ENCODE results near the gene ACP7.
"Not testable (repeated sequence)": the region's sequence is repeated elsewhere in the genome, so short reads cannot be mapped to it uniquely, and the experiment has no call there.

ACP7 gene

GRCh38 chr19:39110263-39110967 is 26.2 kb downstream of the ACP7 start:
- no peak overlapping the region for H3K27ac ChIP-seq

DNA sequence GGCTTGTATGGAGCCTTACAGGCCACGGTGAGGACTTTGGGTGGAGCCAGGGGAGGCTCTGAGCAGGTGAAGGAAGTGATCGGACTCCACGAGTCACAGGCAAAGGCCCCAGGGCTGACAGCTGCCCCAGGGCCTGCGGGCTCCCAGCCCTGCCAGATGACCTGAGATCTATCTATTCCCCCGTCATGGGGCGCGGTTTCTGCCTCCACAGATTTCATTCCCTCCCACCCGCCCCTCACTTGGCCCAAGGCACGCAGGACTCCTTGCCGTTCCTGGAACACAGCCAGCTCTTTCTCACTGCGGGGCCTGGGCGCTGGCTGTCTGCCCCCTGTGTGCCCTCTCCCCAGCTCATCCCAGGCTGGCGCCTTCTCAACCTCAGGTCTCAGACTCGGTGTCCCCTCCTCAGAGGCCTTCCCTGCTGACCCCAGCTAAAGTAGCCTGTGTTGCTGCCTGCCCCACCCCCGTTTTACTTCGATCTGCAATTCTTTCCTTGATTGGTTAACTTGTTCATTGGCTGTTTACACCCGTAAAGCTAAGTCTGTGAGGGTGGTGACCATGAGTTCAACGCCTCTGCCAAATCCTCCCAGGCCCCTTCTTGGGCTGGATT is 27.5 kb downstream of the ACP7 start:
- H3K27me3 ChIP-seq = no peaks in the 10 kb centered on the region
- no peak overlapping the region for H3K27ac ChIP-seq
- H3K9ac ChIP-seq = no peak overlapping the region
- H4K20me1 ChIP-seq = peaks cover 0 to 8% (median 0%) of the 10 kb centered on the region in 11 experiments; a peak in 1 of 22 replicates
- H3K4me1 ChIP-seq = peaks cover 4 to 16% (median 8%) of the 10 kb centered on the region in 10 experiments; a peak in 15 of 20 replicates
- TF ChIP-seq Cebpa-rat (IDR thresholded peaks at IDR 0.05) = no peak
- H3K36me3 ChIP-seq = no peaks in the 10 kb centered on the region
- no peak overlapping the region for H3K4me2 ChIP-seq
- H3K4me3 ChIP-seq = no peak overlapping the region
- H3K9me3 ChIP-seq (replicated peaks in 1 of 11) = no peaks in the 10 kb centered on the region

More at GRCh38 chr19:39110263-39110967, 26.2 kb downstream of the ACP7 start:
- Histone ChIP-seq H3K9ac (peak overlapping the region in 2 of 11 experiments; percentile 2 to 38; a peak in 1 of 22 replicates), H3K9me3 (replicated peaks in 1 of 11) (no peaks in the 10 kb centered on the region), H3K36me3 (no peaks in the 10 kb centered on the region), H3K4me2 (peak overlapping the region in 10 of 11 experiments; percentile 11 to 68 (median 43); a peak in 16 of 22 replicates), H3K4me3 (no peak overlapping the region), H3K4me1 (peaks cover 4 to 12% (median 8%) of the 10 kb centered on the region in 10 experiments; a peak in 15 of 20 replicates), H4K20me1 (peaks cover 0 to 8% (median 0%) of the 10 kb centered on the region in 11 experiments; a peak in 1 of 22 replicates), H3K27me3 (no peaks in the 10 kb centered on the region)
- no peak for TF ChIP-seq Cebpa-rat (IDR thresholded peaks at IDR 0.05)

GRCh38 chr19:39112338-39112890 is 28.2 kb downstream of the ACP7 start:
- Histone ChIP-seq H3K4me1 (peaks cover 4 to 16% (median 8%) of the 10 kb centered on the region in 10 experiments; a peak in 15 of 20 replicates), H4K20me1 (peaks cover 0 to 8% (median 0%) of the 10 kb centered on the region in 11 experiments; a peak in 1 of 22 replicates), H3K4me3 (no peak overlapping the region), H3K9ac (no peak overlapping the region), H3K4me2 (no peak overlapping the region), H3K27me3 (no peaks in the 10 kb centered on the region), H3K9me3 (replicated peaks in 1 of 11) (no peaks in the 10 kb centered on the region), H3K27ac (no peak overlapping the region), H3K36me3 (no peaks in the 10 kb centered on the region)
- no peak for TF ChIP-seq Cebpa-rat (IDR thresholded peaks at IDR 0.05)

- no peak for TF ChIP-seq Cebpa-rat (IDR thresholded peaks at IDR 0.05)
- no peak overlapping the region for H3K27ac ChIP-seq
- no peak overlapping the region for H3K9ac ChIP-seq
- H3K4me3 ChIP-seq = no peak overlapping the region
- no peak overlapping the region for H3K4me2 ChIP-seq
- no peaks in the 10 kb centered on the region for H3K27me3 ChIP-seq
- peaks cover 4 to 16% (median 8%) of the 10 kb centered on the region in 10 experiments; a peak in 15 of 20 replicates for H3K4me1 ChIP-seq
- H3K9me3 ChIP-seq (replicated peaks in 1 of 11) = no peaks in the 10 kb centered on the region
- peaks cover 0 to 8% (median 0%) of the 10 kb centered on the region in 11 experiments; a peak in 1 of 22 replicates for H4K20me1 ChIP-seq
- H3K36me3 ChIP-seq = no peaks in the 10 kb centered on the region
Observed at GRCh38 chr19:39113199-39113598, 29.0 kb downstream of the ACP7 start.

DNA sequence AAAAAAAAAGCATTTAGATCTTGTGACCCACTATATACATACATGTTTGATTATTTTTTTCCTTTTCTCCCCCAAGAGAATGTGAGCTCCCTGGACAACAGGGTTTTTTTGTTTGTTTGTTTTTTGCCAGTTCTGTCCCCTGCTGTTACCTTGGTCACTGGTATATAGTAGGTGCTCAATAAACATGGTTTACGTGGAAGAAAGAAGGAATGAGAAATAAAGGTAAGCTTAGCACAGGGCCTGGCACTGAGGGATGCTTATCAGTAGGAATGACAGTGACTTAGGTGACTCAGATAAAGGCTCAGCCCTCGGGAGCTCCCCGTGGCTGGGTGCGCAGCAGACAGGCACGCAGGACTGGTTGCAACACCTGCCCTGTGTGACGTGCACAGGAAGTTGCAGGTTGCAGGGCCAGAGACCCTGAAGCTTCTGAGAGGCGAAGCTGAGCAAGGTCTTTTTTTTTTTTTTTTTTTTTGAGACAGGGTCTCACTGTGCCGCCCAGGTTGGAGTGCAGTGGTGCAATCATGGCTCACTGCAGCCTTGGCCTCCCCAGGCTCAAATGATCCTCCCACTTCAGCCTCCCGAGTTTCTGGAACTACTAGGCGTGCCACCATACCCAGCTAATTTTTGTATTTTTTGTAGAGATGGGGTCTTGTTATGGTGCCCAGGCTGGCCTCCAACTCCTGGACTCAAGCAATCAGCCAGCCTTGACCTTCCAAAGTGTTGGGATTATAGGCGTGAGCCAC is 31.1 kb downstream of the ACP7 start:
- peaks cover 0 to 3% (median 0%) of the 10 kb centered on the region in 11 experiments; a peak in 1 of 22 replicates for H4K20me1 ChIP-seq
- H3K9ac ChIP-seq = no peak overlapping the region
- H3K4me3 ChIP-seq = no peak overlapping the region
- H3K4me2 ChIP-seq = no peak overlapping the region
- H3K36me3 ChIP-seq = no peaks in the 10 kb centered on the region
- no peak for TF ChIP-seq Cebpa-rat (IDR thresholded peaks at IDR 0.05)
- no peaks in the 10 kb centered on the region for H3K9me3 ChIP-seq (replicated peaks in 1 of 11)
- no peaks in the 10 kb centered on the region for H3K27me3 ChIP-seq
- no peak overlapping the region for H3K27ac ChIP-seq
- peaks cover 4 to 15% (median 7%) of the 10 kb centered on the region in 10 experiments; a peak in 15 of 20 replicates for H3K4me1 ChIP-seq

DNA sequence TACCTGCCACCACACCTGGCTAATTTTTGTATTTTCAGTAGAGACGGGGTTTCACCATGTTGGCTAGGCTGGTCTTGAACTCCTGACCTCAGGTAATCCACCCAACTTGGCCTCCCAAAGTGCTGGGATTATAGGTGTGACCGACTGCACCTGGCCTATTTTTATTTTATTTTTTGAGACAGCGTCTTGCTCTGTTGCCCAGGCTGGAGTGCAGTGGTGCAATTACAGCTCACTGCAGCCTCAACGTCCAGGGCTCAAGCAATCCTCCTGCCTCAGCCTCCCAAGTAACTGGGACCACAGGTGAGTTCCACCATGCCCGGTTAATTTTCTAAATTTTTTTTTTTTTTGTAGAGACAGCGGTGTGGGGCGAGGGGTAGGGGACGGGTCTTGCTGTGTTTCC is 32.9 kb downstream of the ACP7 start:
- not testable (repeated sequence) for H3K4me3 ChIP-seq; H3K36me3 ChIP-seq; H3K4me1 ChIP-seq; H3K9ac ChIP-seq; H3K9me3 ChIP-seq (replicated peaks in 1 of 11); H4K20me1 ChIP-seq; H3K4me2 ChIP-seq; H3K27ac ChIP-seq; H3K27me3 ChIP-seq

DNA sequence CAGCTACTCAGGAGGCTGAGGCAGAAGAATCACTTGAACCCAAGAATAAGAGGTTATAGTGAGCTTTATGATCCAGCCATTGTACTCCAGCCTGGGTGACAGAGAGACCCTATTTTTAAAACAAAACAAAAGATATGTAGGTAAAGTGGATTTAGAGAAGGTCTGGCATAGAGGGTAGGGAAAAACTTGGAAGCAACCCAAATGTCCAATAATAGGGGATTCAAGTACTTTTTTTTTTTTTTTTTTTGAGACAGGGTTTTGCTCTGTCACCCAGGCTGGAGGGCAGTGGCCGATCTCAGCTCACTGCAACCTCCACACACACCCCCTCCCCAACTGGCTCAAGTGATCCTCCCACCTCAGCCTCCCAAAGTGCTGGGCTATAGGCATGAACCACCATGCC is 35.7 kb downstream of the ACP7 start:
- Histone ChIP-seq H3K27ac (no peak overlapping the region), H3K36me3 (no peaks in the 10 kb centered on the region), H3K27me3 (no peaks in the 10 kb centered on the region), H4K20me1 (no peaks in the 10 kb centered on the region), H3K4me2 (no peak overlapping the region), H3K9ac (no peak overlapping the region), H3K4me1 (peaks cover 0 to 14% (median 7%) of the 10 kb centered on the region in 10 experiments; a peak in 14 of 20 replicates), H3K9me3 (replicated peaks in 1 of 11) (no peaks in the 10 kb centered on the region), H3K4me3 (no peak overlapping the region)
- TF ChIP-seq Cebpa-rat (IDR thresholded peaks at IDR 0.05) = no peak

DNA sequence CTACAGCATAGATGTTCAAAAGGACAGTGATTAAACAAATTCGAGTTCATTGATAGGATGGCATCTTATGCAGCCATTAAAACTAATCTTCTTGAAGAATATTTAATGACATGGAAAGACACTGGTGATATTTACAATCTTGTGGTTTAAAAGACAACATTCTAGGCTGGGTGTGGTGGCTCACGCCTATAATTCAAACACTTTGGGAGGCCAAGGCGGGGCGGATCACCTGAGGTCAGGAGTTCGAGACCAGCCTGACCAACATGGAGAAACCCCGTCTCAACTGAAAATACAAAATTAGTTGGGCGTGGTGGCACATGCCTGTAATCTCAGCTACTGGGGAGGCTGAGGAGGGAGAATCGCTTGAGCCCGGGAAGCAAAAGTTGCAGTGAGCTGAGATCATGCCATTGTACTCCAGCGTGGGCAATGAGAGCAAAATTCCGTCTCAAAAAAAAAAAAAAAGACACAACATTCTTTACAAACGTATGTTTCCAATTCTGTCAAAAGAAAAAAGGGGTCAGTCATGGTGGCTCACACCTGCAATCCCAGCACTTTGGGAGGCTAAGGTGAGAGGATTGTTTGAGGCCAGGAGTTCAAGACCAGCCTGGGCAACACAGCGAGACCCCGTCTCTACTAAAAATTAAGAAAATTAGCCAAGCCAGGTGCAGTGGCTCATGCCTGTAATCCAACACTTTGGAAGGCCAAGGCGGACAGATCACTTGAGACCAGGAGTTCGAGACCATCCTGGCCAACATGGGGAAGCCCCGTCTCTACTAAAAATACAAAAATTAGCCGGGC is 39.0 kb downstream of the ACP7 start:
- Histone ChIP-seq H4K20me1 (peaks cover 0 to 18% (median 17%) of the 10 kb centered on the region in 11 experiments; a peak in 20 of 22 replicates), H3K4me3 (no peak overlapping the region), H3K4me2 (peak overlapping the region in 5 of 11 experiments; percentile 8 to 26 (median 14); a peak in 3 of 22 replicates), H3K36me3 (no peaks in the 10 kb centered on the region), H3K27ac (no peak overlapping the region), H3K27me3 (no peaks in the 10 kb centered on the region), H3K4me1 (peaks cover 15 to 39% (median 29%) of the 10 kb centered on the region in 10 experiments; a peak in 19 of 20 replicates), H3K9ac (peak overlapping the region in 4 of 11 experiments; percentile 1 to 53 (median 20); a peak in 2 of 22 replicates), H3K9me3 (replicated peaks in 1 of 11) (no peaks in the 10 kb centered on the region)
- TF ChIP-seq Cebpa-rat (IDR thresholded peaks at IDR 0.05) = no peak

Measured in BLaER1 treated with 17β-estradiol and CSF1 and Interleukin-3, amounts not matched to agents 10 nM and 100 nM (cell line).